GM19468 (cell line): ENCODE data around the gene ZNF444.
A peak's percentile ranks its signal among the peaks of the same experiment; 100 is the strongest.
"Not testable (repeated sequence)": the region's sequence is repeated elsewhere in the genome, so short reads cannot be mapped to it uniquely, and the experiment has no call there.

ENCODE experiments used
- ATAC-seq: cut with Tn5 transposase; IDR thresholded peaks from one replicate; pipeline ENCODE4 v1.9.1; 2021; ENCODE audit warnings: mild to moderate bottlenecking, moderate library complexity, moderate number of reproducible peaks; ENCODE audit not compliant: unreplicated experiment; ENCODE audit errors: extremely low read depth

Gene ZNF444

DNA sequence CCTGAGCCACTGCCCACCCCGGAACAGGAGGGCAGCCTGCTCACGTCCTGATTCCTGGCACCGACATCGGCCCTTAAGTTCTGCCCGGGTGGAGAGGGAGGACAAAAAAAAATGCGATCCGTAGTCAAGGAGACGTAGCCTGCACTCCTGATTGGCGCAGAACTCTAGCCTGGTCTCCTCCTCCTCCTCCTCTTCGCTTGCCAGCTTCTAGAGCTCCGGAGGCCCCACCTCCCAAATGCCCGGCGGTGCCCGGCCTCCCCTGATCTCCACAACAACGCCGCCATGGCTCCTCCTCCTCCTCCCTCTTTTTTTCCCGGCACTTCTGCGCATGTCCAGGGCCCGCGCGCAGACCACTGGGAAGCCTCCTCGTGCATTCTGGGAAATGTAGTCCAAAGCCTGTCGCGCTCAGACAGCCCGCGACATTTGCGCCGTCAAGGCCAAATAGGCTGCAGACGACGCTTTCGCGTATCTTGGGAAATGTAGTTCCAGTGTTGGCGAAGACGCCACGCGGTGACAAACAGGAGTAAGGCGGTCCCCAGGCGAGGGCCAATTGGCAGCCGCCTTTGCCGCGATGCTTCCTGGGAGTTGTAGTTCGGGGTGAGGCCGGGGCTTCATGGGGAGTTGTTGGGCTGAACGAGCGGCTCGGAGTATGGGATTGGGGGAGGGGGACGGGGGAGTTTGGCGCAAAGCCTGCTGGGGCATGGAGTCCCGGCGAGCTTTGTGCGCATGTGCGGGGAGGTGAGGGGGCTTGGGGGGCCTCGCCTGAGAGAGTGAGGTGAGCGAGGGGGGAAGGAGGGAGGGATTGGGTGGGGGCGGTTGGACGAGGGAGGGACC lies at the start of gene ZNF444:
ZNF444 (plus strand) TSS at position 705 of the 834 bp plus-strand sequence. CDS start 5,625 bp downstream, outside the sequence.
- peak; percentile 83 for ATAC-seq

DNA sequence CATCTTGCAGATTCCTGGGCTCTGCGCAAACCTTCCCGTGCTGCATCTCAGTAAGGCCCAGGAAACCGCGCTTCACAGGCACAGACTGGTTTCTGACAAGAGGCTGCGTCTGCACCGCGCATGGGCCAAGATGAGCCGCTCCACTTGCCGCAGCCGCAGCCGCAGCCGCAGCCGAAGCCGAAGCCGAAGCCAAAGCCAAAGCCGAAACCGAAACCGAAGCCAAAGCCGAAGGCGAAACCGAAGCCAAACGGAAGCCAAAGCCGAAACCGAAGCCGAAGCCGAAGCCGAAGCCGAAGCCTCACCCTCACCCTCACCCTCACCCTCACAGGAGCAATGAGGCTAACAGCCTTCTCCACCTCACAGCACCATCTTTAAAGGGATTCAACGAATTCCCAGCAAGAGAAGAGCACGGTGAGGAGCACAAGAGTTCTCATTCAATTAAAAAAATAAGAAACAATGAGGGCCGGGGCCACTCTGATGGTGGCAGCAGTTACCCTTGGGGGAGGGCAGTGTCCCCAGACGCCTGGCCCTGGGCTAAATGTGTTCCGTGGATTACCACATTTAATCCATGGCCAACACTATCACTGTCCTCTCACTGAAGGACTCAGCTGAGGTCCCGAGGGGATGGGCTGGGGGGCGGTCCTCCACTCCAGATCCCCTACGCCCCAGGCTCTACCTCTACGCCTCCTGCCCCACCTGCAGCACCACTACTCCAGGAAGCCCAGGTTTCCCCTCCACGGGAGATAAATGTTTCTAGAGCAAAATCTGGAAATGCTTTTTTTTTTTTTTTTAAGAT lies 49.1 kb upstream of the ZNF444 start:
- ATAC-seq = no peak

DNA sequence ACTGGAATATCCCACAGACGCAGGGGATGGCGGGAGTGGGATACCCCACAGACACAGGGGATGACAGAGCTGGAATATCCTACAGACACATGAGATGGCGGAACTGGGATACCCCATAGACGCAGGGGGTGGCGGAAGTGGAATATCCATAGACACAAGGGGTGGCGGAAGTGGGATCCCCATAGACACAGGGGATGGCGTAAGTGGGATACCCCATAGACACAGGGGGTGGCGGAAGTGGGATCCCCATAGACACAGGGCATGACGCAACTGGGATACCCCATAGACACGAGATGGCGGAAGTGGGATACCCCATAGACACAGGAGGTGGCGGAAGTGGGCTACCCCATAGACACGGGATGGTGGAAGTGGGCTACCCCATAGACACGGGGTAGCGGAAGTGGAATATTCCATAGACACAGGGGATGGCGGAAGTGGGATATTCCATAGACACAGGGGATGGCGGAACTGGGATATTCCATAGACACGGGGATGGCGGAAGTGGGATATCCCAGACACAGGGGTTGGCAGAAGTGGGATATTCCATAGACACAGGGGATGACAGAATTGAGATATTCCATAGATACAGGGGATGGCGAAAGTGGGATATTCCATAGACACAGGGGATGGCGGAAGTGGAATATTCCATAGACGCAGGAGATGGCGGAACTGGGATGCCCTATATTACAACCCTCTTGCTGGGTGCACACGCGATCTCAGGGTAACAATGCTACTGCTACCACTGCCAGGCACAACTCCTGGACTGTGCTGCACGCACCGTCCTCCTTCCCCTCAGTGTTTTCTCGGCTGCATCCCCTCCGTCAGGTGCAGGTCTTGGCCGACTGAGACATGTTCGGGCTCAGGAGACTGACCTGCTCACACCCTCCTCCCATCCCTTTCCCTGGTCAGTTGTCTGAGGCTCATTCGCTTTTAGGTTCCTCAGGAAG lies 48.1 kb upstream of the ZNF444 start:
- no peak for ATAC-seq

DNA sequence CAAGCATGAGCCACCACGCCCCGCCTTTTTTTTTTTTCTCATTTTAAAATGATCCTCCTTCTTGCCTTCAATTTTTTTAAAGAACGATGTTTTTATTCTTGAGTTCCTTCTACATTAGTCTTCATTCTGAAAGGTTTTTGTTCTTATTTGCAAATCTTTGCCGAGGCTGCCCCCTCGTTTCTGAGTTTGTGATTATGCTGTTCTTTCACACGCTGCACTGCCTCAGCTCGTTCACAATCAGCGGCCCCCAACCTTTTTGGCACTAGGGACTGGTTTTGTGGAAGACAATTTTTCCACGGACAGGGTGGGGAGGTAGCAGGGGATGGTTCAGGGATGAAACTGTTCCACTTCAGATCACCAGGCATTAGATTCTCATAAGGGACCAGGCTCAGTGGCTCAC lies 46.6 kb upstream of the ZNF444 start:
- no peak for ATAC-seq

DNA sequence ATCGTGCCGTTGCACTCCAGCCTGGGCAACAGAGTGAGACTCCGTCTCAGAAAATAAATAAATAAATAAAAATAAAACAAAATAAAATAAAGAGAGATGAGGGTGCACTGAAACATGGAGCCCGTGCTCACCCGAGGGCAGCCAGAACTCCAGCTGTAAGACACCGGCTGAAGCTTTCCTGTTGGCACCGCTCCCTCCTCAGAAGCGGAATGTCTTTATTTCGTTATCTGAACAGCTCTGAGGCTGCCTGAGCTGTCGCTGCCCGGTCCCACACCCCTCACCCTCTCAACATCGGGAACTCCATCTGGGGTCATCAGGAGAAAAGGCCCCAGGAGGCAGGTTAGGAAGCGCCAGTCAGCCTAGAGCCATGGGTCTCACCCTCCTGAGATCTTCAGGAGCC lies 44.4 kb upstream of the ZNF444 start:
- no peak for ATAC-seq

DNA sequence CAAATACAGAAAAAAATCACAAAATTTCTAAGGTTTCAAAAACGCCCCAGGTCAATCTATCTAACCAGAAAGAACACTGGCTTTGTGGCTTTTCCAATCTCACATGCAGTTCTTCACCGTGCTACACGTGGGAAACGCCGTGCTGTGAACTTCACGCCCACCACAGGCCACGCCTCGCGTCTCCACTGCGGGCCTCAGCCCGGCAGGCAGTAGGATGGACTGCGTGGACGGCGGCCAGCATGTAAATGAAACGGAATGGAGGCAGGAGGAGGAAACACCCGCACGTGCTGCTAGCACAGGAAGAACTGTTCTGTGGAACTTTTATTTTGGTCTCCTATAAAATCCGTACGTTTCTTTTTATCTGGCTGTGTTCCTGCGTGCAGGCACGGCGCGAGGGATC lies 43.8 kb upstream of the ZNF444 start:
- ATAC-seq = no peak

DNA sequence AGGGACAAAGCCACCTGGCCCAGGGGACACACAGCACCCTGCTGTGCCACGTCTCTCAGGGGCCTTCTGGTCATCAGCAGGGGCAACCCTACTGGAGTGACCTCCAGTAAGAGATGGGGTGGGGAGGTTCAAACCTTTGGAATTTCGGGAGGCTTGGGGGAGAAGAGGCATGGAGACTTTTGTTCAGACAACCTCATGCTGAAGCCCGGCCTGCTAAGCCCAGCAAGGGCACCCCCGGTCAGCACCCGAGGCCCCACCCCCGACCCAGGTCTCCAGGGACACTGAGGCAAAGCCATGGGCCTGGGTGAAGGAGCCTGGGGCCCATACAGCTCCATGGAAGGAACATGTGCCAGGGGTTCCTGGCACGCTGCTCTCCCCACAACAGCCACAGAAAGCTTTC lies 43.3 kb upstream of the ZNF444 start:
- no peak for ATAC-seq

DNA sequence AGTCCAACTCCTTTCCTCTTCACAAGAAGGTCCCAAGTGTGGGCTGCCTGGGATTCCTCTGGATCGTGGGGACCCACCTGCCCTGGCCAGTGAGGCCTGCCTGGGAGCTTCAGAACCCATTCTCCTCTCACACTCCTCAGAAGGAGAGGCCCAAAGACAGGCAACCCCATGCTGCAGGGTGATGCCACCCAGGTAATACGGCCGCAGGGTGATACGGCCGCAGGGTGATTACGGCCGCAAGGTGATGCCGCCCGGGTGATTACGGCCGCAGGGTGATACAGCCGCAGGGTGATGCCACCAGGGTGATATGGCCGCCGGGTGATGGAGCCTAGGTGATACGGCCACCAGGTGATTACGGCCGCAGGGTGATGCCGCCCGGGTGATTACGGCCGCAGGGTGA lies 42.9 kb upstream of the ZNF444 start:
- not testable (repeated sequence) for ATAC-seq

DNA sequence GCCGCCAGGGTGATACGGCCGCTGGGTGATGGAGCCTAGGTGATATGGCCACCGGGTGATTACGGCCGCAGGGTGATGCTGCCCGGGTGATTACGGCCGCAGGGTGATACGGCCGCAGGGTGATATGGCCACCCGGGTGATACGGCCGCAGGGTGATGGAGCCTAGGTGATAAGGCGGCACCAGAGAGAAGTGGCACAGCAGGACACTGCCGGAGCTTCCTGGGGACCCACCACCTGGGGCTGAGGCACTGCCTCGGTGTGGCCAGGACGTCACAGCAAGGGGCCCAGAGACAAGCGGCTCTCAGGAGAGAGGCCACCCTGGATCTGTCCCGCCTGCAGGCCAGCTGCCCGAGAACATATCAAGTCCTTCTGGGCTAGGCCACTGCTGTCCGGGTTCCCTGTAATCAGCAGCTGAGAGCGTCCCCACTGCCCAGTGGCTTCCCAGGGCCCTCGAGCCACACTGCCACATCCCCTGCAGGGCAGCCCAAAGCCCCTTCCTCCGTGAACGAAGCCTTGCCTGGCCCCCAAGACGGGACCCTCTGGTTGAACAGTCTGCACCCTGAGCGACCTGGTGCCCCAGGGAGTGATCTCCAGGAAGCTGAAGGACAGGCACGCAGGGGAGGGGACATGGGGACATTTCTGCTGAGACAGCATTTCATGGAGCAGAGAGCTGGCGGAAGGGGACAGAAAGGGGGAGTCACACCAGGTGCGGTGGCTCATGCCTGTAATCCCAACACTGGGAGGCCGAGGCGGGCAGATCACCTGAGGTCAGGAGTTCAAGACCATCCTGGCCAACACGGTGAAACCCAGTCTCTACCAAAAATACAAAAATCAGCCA lies 42.1 kb upstream of the ZNF444 start:
- ATAC-seq = no peak

DNA sequence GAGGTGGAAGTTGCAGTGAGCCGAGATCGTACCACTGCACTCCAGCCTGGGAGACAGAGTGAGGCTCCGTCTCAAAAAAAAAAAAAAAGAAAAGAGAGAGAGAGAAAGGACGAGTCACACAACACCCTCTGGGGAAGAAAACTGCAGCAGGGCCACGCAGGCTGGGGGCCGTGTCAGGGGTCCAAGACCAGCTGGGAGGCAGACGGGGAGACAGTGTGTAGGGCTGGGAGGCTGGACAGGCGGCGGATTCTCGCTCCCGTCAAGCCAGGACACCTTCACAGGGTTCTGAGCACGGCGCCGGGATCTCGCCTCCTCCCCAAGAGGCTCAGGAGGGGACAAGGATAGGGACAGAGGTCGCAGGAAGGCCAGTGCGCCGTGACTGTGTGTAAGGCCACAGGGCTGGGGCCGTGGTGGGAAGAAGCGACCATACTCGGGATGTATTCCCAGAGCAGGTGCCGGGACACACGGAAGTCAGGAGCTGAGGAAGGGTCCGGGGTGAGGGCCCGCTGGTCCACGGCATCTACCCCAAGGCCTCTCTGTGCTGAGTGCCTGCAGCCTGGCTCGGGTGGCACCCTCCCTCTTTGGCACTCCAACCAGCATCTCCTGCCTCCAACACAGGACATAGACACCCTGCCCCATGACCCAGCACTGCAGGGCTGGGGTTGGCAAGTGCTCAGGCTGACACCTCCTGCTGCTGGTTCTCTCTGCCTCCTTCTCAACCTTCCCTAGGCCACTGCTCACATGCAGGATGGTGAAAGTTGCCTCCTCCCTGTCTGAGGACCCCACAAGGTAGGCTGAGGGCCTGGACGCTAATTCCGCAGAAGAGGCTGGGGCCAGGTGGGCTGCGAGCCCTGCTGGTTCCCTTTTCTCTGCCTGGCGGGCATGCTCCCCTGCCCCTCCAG lies 41.2 kb upstream of the ZNF444 start:
- ATAC-seq = no peak

DNA sequence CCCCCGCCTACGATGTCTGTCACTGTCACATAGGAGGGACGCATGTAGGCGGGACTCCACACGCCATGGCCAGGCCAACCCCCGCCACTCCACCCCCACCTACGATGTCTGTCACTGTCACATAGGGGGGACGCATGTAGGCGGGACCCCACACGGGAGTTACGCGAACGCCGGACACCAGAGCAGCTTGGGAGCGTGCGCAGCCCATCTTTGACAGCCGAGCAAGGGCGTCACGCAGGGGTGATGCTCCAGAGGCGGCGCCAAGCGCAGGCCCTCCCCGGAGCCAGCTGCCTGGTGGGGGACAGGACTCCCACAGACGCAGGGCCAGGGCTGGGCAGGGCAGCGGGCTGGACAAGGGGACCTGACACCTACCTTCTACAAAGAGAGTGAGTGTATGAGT lies 40.0 kb upstream of the ZNF444 start:
- no peak for ATAC-seq

DNA sequence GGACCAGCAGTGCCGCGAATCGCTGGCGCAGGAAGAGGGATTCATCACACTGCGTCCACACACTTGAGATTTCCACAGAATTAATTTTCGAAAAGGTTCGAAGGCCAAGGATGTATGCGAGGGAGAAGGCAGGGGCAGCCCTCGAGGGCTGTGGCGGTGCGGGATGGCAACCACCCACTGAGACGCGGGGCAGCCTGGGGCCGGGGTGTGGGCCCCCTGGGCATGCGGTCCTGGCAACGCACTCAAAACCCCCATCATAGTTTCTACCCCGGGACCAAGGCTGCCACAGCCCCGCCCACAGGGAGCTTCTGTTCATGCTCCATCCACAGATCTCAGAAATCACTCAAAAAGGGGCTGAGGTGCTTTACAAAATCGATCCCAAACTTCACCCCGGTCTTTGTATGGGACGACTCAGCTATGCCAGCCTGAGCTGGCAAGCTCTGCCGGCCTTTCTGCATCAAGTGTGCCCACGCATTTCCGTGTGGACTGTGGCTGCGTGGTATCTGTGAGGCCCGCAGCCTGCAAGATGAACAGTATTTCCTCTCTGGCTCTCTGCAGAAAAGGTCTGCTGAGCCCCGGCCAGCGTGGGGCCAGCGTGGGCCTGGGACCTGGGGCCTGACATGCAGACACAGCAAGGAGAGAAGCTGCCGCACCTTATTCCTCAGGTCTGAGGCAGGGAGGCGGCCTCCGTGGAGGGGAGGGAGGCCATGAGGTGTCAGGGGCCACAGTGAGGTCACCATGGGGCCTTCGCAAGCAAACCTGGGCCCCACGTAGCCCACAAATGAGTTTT lies 39.1 kb upstream of the ZNF444 start:
- no peak for ATAC-seq

DNA sequence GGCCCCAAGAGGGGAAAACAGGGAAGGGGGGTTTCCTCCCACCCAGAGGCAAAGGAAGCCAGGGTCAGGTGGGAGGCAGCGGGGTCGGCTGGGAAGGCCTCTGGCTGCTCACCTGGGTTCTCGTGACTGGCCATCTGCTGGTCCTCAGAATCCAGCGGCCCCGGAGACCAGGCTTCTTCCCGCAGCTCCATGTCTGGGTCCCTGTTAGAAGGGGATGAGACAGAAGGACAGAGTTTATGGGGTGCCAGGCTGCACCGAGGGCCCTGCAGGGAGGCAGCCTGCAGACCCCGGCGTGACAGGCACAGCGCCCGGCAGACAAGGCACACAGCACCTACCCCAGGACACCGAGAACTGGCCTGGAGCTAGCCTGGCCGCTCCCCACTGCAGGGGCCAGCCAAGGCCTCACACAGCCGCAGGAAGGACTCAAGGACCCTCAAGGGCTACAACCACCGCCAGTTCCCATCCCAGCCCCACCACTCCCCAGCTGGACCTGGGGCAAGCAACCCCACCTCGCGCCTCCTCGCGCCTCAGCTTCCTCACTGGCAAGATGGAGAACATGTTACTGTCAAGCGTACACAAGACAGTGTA lies 38.0 kb upstream of the ZNF444 start:
- no peak for ATAC-seq

DNA sequence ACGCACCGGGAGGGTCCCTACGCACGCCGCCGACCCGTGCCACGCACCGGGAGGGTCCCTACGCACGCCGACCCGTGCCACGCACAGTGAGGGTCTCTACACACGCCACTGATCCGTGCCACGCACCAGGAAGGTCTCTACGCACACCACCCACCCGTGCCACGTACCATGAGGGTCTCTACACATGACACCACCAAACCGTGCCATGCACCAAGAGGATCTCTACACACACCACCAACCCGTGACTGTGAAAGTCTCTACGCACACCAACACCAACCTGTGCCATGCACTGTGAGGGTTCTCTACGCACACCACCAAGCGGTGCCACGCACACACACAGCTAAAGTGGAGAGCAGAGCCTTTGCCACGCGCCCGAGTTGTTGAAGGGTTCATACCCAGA lies 36.7 kb upstream of the ZNF444 start:
- no peak for ATAC-seq

DNA sequence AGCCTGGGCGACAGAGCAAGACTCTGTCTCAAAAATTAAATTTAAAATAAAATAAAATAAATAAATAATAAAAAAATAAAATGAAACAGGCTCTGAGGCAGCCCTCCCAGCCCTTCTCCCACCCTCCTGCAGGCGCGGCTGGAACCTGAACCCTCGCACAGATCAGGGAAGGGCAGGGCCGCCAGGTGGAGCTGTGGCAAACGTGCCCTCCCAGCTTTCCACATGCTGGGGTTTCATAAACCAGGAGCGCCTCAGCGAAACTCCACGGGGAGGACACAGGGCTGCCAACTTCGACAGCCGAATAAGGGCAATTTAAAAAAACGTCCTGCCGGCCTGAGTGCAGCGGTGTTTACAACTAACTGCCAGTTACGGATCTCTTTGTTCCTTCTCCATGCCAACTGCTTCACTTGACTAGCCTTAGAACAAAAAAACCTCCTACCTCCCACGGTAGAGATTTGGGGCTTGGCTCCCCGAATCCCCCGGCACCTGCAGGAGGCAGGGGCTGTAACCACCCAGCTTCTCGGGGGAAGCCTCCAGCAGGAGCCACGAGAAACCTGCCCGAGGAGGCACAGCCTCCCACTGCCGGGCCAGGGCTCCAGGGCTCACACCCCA lies 35.9 kb upstream of the ZNF444 start:
- no peak for ATAC-seq

DNA sequence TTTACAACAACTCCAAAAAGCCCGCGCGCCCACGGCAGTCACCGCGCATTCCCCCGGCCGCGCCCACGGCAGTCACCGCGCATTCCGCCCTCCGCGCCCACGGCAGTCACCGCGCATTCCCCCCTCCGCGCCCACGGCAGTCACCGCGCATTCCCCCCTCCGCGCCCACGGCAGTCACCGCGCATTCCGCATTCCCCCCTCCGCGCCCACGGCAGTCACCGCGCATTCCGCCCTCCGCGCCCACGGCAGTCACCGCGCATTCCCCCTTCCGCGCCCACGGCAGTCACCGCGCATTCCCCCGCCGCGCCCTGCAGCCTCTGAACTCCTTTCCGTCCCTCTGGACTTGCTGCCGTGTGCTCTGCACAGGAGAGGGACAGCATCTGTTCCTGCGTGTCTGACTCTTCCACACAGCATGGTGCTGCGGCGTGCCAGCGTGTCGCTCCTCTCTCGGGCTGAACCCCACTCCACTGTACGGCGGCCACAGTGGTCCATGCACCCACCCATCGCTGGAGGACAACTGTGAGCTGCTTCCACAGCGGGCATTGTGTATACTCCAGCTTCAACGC lies 35.2 kb upstream of the ZNF444 start:
- not testable (repeated sequence) for ATAC-seq

DNA sequence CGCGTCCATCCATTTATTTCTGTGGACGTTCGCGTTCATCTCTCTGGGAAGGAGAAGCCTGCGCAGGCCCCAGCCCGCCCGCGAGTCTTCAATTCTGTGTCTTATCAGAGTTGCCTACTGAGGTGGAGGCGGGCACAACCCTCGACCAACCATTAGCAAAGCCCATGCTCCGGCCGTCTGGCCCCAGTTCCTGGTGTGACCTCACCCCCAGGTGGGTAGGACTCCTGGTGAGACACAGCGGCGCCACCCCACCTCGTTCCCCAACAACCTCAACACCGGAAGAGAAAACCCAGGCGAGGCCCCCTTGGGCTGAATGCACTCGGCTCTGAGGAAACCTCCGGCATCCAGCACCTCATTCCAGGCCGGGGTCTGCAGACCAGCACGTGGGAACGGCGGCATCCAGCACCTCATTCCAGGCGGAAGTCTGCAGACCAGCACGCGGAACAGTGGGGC lies 34.7 kb upstream of the ZNF444 start:
- no peak for ATAC-seq
